ENCODE results near the gene FOXJ2.
A peak's percentile ranks its signal among the peaks of the same experiment; 100 is the strongest.

The FOXJ2 gene

DNA sequence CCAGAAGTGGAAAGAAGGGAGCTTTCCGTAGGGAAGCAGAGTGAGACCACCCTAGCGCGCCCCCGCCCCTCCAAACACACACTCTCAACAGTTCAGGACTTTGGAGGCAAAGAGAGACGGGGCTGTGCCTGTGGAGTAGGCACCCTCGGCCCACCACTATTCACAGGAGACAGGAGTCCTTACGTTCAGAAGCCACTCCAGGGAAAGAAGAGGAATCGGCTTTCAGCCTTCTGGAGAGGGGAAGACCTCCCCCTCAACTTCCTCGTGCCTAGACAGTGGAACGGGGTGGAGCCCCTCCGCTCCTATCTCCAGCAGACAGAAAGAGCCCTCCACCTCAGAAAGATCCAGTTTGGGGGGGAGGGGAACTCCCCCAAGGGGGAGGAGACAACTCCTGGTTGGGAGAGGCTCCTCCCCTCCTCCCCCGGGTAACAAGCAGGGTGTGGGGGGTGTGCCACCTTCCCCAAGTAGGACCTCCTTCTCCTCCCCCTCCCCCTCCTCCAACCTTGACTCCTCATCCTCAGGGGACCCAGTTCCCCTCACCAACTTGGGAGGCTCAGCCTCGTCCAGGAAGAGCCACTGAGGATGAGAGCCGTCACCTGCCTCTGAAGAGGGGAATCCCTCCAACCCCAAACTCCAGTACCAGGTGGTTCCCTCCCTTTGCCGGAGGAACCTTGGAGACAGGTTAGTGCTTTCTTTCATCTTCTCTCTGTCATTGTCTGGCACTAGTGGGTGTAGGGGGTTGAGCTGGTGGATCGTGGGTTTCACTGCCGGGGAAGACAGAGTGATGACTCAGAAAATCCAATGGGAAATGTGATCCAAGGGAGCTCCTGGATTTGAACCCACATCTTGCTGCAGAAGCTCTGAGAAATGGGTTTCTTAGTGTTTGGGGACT, 883 bp downstream of the FOXJ2 start:
- DNase-seq (ENCODE audit: low read depth), result no peak
- TF ChIP-seq, protein P1, sequence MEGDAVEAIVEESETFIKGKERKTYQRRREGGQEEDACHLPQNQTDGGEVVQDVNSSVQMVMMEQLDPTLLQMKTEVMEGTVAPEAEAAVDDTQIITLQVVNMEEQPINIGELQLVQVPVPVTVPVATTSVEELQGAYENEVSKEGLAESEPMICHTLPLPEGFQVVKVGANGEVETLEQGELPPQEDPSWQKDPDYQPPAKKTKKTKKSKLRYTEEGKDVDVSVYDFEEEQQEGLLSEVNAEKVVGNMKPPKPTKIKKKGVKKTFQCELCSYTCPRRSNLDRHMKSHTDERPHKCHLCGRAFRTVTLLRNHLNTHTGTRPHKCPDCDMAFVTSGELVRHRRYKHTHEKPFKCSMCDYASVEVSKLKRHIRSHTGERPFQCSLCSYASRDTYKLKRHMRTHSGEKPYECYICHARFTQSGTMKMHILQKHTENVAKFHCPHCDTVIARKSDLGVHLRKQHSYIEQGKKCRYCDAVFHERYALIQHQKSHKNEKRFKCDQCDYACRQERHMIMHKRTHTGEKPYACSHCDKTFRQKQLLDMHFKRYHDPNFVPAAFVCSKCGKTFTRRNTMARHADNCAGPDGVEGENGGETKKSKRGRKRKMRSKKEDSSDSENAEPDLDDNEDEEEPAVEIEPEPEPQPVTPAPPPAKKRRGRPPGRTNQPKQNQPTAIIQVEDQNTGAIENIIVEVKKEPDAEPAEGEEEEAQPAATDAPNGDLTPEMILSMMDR (IDR thresholded peaks at IDR 0.05; ENCODE audit: control insufficient read depth, insufficient read depth, low read depth, low read length, missing control alignments), result no peak
- peak overlapping the region; percentile 84 for H3K4me3 ChIP-seq (ENCODE audit: control insufficient read depth, low read depth, low read length)

DNA sequence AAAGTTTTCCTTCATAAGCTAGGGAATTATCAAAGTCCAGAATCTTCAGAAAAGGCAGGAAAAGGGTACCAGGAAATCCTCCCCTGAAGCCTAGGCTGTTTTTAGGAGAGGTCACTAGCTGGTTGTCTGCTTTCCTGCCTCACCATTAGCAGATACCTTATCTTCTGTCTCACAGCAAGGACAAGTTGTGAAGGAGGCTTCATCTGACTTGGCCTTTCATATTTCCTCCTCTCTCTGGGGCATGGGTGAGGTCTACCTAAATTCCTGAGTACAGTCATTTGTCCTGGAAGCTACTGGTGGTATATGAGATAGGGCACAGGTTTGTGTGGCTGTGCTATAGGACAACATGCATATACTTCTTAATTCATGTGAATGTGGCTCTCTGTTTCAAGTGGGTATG, 2.3 kb downstream of the FOXJ2 start:
- TF ChIP-seq, protein P1 (IDR thresholded peaks at IDR 0.05; ENCODE audit: control insufficient read depth, insufficient read depth, low read depth, low read length, missing control alignments), result no peak
- H3K4me3 ChIP-seq (ENCODE audit: control insufficient read depth, low read depth, low read length), result peak overlapping the region; percentile 84; the same call in 1 of the 2 replicates
- DNase-seq (ENCODE audit: low read depth), result no peak

DNA sequence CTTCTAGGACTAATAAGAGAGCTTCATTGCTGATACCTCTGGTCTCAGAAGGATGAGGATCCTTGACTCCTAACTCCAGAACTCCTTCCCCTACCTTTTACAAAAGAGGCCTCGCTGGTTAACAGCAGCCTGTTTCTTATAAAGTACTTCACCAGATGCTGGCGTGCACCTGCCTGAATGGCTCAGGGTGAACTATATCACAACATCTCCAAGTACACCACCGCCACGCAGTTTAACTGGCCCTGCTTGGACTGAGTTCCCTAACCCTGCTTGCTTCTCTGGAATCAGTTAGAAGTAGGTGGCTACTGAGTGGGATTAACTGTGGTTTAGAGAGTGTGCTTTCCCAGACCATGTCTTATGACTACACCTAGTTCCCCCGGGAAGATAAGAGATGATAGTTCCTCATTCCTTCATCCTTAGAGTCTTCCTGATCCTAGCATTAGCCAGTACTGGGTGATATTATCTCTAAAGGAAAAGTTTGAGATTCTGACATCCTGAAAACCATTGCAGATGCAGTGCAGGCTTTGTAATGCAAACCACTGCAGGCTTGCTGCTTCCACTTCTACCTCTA, 3.0 kb downstream of the FOXJ2 start:
- no peak overlapping the region for H3K4me3 ChIP-seq (ENCODE audit: control insufficient read depth, low read depth, low read length)
- TF ChIP-seq, protein P1 (IDR thresholded peaks at IDR 0.05; ENCODE audit: control insufficient read depth, insufficient read depth, low read depth, low read length, missing control alignments), result no peak
- DNase-seq (ENCODE audit: low read depth), result no peak

DNA sequence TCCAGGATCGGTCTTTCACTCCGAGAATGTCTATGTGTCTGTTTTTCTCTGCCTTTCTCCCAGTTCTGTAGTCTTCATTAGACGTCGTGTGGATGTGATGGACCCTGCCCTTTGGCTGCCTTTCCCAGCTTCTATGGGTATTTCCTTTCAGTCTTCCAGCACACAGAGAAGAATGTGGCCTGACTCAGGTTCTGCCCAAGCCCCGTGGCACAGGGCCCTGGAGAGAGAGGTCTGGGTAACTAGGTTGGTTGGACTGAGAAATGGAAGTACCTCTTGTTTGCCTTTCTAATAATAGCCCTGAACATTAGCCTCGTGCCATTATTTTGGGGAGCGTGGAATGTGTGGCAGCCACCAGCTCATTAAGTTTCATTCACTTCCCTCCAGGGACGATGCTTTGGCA, 3.8 kb downstream of the FOXJ2 start:
- no peak for DNase-seq (ENCODE audit: low read depth)
- TF ChIP-seq, protein P1 (IDR thresholded peaks at IDR 0.05; ENCODE audit: control insufficient read depth, insufficient read depth, low read depth, low read length, missing control alignments), result no peak
- no peak overlapping the region for H3K4me3 ChIP-seq (ENCODE audit: control insufficient read depth, low read depth, low read length)

DNA sequence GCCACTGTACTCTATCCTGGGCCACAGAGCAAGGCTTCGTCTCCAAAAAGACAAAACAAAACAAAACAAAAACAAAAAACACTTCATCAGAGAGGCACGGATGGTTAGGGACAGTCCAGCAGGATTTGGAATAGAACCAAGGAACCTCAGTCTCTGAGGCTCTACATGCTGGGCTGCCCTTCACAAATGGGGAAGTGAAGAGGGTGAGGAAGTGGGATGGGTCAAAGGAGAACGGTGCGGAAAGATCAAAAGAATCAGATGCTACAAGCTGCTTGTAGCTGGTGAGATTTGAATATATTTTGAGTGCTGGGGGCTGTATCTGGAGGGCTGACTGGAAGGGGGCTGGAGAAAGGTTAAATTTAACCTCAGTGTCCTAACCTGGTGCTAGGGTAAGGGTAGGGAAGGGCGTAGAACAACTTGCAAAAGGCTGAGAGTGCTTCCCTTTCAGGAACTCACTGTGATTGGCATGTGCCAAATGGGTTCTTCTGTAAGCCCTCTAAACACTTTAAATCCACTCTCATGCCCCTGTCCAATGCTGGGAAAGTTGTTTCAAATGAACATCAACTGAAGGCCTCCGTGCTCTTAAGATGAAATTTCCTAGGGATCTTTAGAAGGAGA, 4.6 kb downstream of the FOXJ2 start:
- DNase-seq (ENCODE audit: low read depth), result no peak
- no peak overlapping the region for H3K4me3 ChIP-seq (ENCODE audit: control insufficient read depth, low read depth, low read length)
- TF ChIP-seq, protein P1 (IDR thresholded peaks at IDR 0.05; ENCODE audit: control insufficient read depth, insufficient read depth, low read depth, low read length, missing control alignments), result no peak

DNA sequence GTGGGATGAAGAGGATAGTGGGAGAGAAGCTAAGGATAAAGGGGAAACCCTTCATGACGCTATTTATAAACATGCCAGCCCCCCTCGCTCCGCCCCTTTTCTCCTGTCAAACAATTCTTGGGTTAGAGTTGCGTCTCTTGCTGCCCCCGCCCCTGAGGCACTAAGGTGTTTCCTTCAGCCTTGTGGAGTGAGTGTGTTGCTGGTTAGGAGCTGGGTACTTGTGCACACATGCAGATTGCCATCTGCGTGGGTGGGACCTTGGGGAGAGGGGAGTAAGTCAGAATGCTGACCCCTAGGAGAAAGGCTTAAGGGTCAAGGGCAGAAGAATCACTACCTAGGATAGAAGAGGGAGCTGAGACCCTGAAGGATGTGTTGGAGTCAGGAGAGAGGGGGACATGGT, 5.4 kb downstream of the FOXJ2 start:
- TF ChIP-seq, protein P1 (IDR thresholded peaks at IDR 0.05; ENCODE audit: control insufficient read depth, insufficient read depth, low read depth, low read length, missing control alignments), result no peak
- no peak overlapping the region for H3K4me3 ChIP-seq (ENCODE audit: control insufficient read depth, low read depth, low read length)
- no peak for DNase-seq (ENCODE audit: low read depth)

All from AG09309 (cell line).